DND-41 (cell line): ENCODE data around the gene ZHX3.

Experiments used
- CTCF ChIP-seq: IDR thresholded peaks from 2 replicates; pipeline ENCODE4 v1.5.1; 2012; ENCODE audit warnings: borderline replicate concordance, low read length, moderate library complexity, mild to moderate bottlenecking; ENCODE audit not compliant: poor library complexity, severe bottlenecking; ENCODE audit errors: extremely low read depth
- EZH2 ChIP-seq: IDR thresholded peaks from 3 replicates; pipeline ENCODE4 v1.6.1; 2012; ENCODE audit warnings: borderline replicate concordance, low read depth, mild to moderate bottlenecking, moderate library complexity, low read length, inconsistent platforms; ENCODE audit not compliant: severe bottlenecking

DNA sequence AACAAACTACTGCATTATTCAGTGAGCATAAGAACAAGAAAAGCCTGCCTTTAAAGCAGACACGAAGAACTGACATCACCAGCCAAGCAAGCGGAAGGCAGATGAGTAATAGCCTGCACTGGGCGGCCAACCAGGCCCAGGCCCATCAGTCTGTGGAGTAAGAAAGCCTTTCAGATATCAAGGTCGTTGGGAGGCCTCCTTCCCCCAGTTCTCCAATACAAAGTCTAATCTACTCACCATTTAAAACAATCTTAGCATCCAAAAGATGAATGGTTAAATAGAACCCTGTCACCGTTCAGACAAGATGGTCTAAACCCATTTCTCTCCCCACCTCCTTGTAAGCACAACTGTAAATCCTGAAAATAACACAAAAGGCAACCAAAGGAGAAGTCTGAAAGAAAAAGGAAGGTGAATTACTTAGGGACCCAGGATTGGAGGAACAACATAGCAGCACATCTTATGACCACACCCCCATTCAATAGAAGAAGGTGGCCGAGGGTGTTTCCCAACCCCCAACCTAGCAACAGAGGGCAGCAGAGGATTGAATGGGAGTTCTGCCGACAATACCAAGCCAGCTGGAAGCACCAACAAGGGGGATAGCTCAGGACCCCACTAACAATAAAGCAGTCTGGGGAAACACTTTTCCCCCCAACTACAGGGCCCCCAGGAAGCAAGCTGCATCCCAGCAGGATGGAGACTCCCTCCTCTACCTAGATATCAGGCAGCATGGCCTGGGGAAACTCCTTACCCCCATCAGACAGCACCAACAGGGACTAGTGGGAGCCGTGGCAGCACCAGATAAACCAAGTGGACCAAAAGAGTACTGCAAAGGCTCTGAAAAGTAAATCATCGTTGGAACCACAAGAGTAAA is 67.9 kb downstream of the ZHX3 start:
- peak; percentile 45 for TF ChIP-seq CTCF
- no peak for TF ChIP-seq EZH2
